H1 (cell line): Measurements from ENCODE around the gene RAD51C.

Experiments
- CHD2 ChIP-seq: IDR thresholded peaks from 2 replicates; pipeline ENCODE4 v1.6.1; 2012; ENCODE audit warnings: low read length, improper control_type of control experiment
- HDAC2 ChIP-seq, 2 experiments: fragments of 300-600 bp in 1 of 2; sonication (generic) in 1 of 2; IDR thresholded peaks; 2 replicates each; pipeline ENCODE4 v1.6.1; 2011 to 2012; ENCODE audit warnings: low read depth in 2 of 2, low read length in 2 of 2, mild to moderate bottlenecking in 2 of 2, moderate library complexity in 2 of 2, borderline replicate concordance in 1 of 2, inconsistent platforms in 1 of 2
- KDM5A ChIP-seq: fragments of 200-600 bp; IDR thresholded peaks from 2 replicates; pipeline ENCODE4 v1.7.1; 2012; ENCODE audit warnings: mild to moderate bottlenecking, low read length, inconsistent platforms, mixed read lengths
- POLR2AphosphoS5 ChIP-seq: IDR thresholded peaks from 2 replicates; pipeline ENCODE4 v1.6.1; 2011; ENCODE audit warnings: low read depth, low read length

DNA sequence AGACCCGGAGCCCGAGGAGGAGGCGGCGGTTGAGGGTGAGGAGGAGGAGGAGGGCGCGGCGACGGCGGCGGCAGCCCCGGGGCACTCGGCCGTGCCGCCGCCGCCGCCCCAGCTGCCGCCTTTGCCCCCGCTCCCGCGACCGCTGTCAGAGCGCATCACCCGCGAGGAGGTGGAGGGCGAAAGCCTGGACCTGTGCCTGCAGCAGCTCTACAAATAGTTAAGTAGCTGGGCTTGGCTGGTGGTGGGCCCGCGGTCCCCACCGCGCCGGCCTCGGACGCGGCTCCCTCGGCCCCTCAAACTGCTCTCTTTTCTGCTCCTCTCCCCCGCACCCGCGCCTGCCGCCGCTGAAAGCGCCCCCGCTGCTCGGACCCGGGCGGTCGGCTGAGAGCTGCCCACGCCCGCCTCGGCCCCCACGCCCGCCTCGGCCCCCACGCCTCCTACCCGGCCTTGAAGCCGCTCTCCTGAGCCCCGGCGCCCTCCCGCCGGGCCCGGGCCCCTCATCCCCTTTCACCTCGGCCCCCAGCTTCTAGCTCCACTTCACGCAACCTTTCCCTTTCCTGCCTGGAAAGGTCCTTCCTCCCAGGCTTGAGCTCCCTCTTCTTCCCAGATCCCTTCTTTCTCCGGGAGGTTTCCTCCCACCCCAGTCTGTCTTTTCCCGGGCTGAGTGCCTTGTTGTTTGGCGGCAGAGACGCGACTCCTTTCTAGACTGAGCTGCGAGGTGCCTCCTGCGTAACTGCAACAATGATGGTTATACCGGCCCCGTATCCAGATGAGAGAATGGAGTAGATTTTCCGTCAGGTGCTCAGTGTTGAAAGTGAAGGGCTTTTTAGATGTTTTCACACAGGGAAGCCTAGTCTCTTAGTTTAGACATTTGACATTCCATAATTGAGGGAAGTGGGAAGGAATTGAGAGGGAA lies 64.1 kb downstream of the RAD51C start:
- TF ChIP-seq POLR2AphosphoS5 (no peak), HDAC2 (IDR thresholded peaks at IDR 0.05; ENCODE audit: borderline replicate concordance in 1 of 2, low read depth in 2 of 2, low read length in 2 of 2) (no peak), KDM5A (no peak), CHD2 (no peak)
